Mucosa of descending colon (tissue), 3 donors: ENCODE results near the gene RNASE1. TPM values are rescaled to one million over a fixed set of nuclear protein-coding genes. Genes with fewer than 3 reads are reported as not detected.

Source experiments
- ATAC-seq: fragments of 200-7000 bp; cut with Tn5 transposase; one replicate; pipeline ENCODE4 v1.9.1; 2020; ENCODE audit warnings: mild to moderate bottlenecking, moderate library complexity
- DNase-seq, 3 donors: peaks; one replicate each; pipeline ENCODE4 v3.0.0-alpha.2; 2020
- H3K36me3 ChIP-seq: fragments of 200-600 bp; one replicate; pipeline ENCODE4 v1.8.0; 2021; ENCODE audit warnings: low read depth, mild to moderate bottlenecking
- H3K4me1 ChIP-seq: fragments of 200-600 bp; one replicate; pipeline ENCODE4 v1.8.0; 2021; ENCODE audit warnings: low read depth, mild to moderate bottlenecking
- H3K4me3 ChIP-seq: fragments of 200-600 bp; one replicate; pipeline ENCODE4 v1.8.0; 2021; ENCODE audit warnings: mild to moderate bottlenecking
- H3K9me3 ChIP-seq: fragments of 200-600 bp; one replicate; pipeline ENCODE4 v1.8.0; 2021; ENCODE audit warnings: mild to moderate bottlenecking
- CTCF ChIP-seq: fragments of 200-600 bp; IDR thresholded peaks from one replicate; pipeline ENCODE4 v1.8.0; 2022; ENCODE audit warnings: antibody characterized with exemption, mild to moderate bottlenecking
- intact Hi-C, 2 donors: fragments of 100-400 bp; cut with DNase I in 1 of 2; cut with micrococcal nuclease in 1 of 2; formaldehyde crosslinking; loops; one replicate each; pipeline versions ENCODE4 v1.11.0 to v1.11.1; 2022; cut with DNase I, micrococcal nuclease
- total RNA-seq, 3 donors: library from RNA; stranded (reverse); fragmentation: NEBNext Ultra II Directional in 2 of 3; extraction: Animal tissue kit (Norgen Biotek cat#: 25700) in 2 of 3; gene quantifications; one replicate each; pipeline versions ENCODE4 v1.2.1 to v1.2.4, GENCODE V29; 2021 to 2023
- donor health status: DM: no; HTN: no; CAD: no; lungs with moderate emphysema.
- donor health status: DM: no; HTN: no; CAD: no.
- donor health status: DM: no; HTN: yes; CAD: no.

The RNASE1 gene
- total RNA-seq, 3 donors from 2014 or later: 105 to 275 (median 203) TPM

- no peak overlapping the region for H3K4me3 ChIP-seq
- no peaks in the 10 kb centered on the region for H3K9me3 ChIP-seq
- H3K36me3 ChIP-seq: no peaks in the 10 kb centered on the region
- DNase-seq: no peak
- peaks cover 2% of the 10 kb centered on the region for H3K4me1 ChIP-seq
- intact Hi-C loops: no loop called here
- no peak for TF ChIP-seq CTCF
- no peak for ATAC-seq
These were observed 5.5 kb downstream of the RNASE1 start for GRCh38 chr14:20797164-20797563.

DNA sequence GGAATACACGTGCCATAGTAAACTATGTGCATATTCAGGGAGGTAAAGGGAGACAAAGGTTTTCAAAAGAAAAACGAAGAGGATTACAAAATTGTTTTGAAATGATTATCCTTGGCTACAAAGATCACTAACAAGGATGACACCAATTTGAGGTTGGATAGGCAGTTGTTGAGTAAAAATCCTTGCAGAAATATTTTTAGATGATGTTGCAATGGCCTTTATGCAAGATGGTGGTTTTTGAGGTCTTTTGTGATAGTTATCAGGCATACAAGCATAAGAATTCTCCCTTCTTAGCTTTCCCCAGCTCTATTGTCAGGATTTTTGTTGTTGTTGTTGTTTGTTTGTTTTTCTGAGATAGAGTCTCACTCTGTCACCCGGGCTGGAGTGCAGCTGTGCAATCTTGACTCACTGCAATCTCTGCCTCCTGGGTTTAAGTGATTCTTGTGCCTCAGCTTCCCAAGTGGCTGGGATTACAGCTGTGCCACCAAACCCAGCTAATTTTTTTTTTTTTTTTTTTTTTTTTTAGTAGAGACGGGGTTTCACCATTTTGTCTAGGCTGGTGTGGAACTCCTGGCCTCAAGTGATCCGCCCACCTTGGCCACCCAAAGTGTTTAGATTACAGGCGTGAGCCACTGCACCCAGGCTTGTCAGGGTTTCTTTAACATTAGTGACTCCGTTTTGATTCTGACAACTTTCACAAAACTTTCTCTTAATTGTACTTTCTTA, 7.8 kb downstream of the RNASE1 start:
- intact Hi-C loops: no loop called here
- H3K4me1 ChIP-seq: no peaks in the 10 kb centered on the region
- TF ChIP-seq CTCF: no peak
- no peaks in the 10 kb centered on the region for H3K9me3 ChIP-seq
- H3K36me3 ChIP-seq: no peaks in the 10 kb centered on the region
- H3K4me3 ChIP-seq: no peak overlapping the region
- no peak for DNase-seq
- ATAC-seq: no peak

DNA sequence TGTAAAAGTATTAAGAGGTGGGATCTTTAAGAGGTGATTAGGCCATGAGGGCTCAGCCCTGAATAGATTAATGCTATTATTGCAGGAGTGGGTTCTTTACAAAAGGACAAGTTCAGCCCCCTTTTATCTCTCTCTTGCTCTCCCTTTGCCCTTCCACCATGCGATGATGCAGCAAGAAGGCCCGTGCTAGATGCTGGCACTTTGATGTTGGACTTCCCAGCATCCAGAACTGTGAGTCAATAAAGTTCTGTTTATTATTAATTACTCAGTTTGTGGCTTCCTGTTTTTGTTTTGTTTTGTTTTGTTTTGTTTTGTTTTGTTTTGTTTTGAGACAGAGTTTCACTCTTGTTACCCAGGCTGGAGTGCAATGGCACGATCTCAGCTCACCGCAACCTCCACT, 10.1 kb downstream of the RNASE1 start:
- TF ChIP-seq CTCF: no peak
- peaks cover 3% of the 10 kb centered on the region for H3K4me1 ChIP-seq
- no peak for DNase-seq
- H3K4me3 ChIP-seq: no peak overlapping the region
- no peaks in the 10 kb centered on the region for H3K36me3 ChIP-seq
- ATAC-seq: no peak
- H3K9me3 ChIP-seq: no peaks in the 10 kb centered on the region
- intact Hi-C loops: no loop called here

DNA sequence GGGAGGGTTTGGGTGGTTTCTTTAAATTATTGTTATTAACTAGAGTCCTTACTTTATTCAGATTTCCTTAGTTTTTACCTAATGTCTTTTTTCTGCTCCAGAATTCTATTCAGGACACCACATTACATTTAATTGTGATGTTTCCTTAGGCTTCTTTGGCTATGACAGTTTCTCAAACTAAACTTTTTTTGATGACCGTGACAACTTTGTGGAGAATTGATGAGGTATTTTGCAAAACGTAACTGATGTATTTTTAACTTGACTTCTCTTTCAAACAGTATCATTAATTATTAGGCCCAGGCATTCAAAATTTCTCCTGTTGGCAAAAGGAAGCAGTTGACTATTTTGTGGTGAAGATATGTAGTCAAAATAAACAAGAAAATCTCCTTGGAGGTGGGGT, 11.0 kb downstream of the RNASE1 start:
- H3K36me3 ChIP-seq: no peaks in the 10 kb centered on the region
- DNase-seq: no peak
- no peak for TF ChIP-seq CTCF
- H3K4me1 ChIP-seq: peaks cover 3% of the 10 kb centered on the region
- no peak overlapping the region for H3K4me3 ChIP-seq
- intact Hi-C loops: no loop called here
- ATAC-seq: no peak
- H3K9me3 ChIP-seq: no peaks in the 10 kb centered on the region

- peaks cover 3% of the 10 kb centered on the region for H3K4me1 ChIP-seq
- H3K9me3 ChIP-seq: no peaks in the 10 kb centered on the region
- intact Hi-C loops: no loop called here
- TF ChIP-seq CTCF: no peak
- DNase-seq (no peak), ATAC-seq (no peak)
- H3K4me3 ChIP-seq: no peak overlapping the region
- no peaks in the 10 kb centered on the region for H3K36me3 ChIP-seq
These were observed 11.5 kb downstream of the RNASE1 start for GRCh38 chr14:20791187-20791586.
